Measurements from ENCODE around the gene TULP3. TPM values are rescaled to one million over a fixed set of nuclear protein-coding genes. Genes with fewer than 3 reads are reported as not detected.

The TULP3 gene, protein sequence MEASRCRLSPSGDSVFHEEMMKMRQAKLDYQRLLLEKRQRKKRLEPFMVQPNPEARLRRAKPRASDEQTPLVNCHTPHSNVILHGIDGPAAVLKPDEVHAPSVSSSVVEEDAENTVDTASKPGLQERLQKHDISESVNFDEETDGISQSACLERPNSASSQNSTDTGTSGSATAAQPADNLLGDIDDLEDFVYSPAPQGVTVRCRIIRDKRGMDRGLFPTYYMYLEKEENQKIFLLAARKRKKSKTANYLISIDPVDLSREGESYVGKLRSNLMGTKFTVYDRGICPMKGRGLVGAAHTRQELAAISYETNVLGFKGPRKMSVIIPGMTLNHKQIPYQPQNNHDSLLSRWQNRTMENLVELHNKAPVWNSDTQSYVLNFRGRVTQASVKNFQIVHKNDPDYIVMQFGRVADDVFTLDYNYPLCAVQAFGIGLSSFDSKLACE
- 1 to 10 TPM; 8.4 to 8.8 TPM for total RNA-seq

DNA sequence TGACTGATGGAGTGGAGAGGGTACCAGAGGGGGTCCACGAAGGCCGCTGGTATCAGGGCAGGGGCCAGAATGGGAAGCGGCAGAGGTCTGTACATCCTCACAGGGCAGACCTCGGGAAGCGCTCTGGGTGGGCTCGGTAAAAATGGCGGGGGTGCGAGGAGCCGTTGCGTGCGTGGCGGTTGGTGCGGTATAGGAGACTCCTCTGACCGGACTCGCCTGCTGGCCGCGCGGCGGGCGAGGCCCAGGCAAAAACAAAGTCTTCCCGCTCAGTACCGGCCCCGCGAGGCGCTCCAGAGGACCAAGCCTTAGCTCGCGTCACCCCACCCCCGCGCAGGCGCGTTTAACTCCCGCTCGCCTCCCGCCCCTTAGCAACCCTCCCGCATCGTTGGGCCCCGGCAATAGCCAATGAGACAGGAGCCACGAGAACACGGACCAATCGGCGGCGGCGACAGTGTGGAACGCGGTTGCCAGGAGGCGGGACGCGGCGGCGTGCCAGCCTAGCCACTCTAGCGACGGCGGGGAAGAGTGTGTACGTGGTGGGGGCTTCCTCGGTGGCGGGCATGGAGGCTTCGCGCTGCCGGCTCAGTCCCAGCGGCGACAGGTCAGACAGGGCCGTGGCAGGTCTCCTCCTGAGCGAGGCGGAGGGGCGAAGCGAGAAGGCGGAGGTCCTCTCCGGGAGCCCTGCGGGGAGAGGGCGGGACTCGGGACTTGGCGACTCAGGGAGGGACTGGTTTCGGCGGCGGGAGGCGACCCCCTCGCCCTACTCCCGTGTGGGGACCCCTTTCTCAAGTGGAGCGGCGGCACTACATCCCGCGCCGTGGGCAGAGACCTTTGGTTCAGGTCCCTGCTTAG is at the start of gene TULP3:
TULP3 (plus strand) TSS at position 504 of the 852 bp plus-strand sequence; CDS start at position 561, 57 bp downstream.
- Mint-ChIP-seq H3K4me1 (peaks cover 42% of the 10 kb centered on the region), H3K9me3 (no peaks in the 10 kb centered on the region), H3K27me3 (no peaks in the 10 kb centered on the region), H3K27ac (peak within 1 kb of the TSS; percentile 82), H3K4me3 (peak within 1 kb of the TSS; percentile 87), H3K36me3 (ENCODE audit: low read depth) (peaks cover 34% of the 10 kb centered on the region)
- CTCF ChIA-PET: interaction anchor here (0.8 to 1.9 kb wide), 6 partner anchors 8 to 54 kb away, joined by 3 to 17 read pairs (median 4); partner anchors contain the start of genes FOXM1 and RHNO1
- POLR2A ChIA-PET: interaction anchor here (0.9 to 5.9 kb wide), 4 partner anchors 12 to 25 kb away, joined by 3 to 99 read pairs (median 5); partner anchors contain the start of genes FOXM1 and RHNO1
- peak; percentile 98 for DNase-seq

DNA sequence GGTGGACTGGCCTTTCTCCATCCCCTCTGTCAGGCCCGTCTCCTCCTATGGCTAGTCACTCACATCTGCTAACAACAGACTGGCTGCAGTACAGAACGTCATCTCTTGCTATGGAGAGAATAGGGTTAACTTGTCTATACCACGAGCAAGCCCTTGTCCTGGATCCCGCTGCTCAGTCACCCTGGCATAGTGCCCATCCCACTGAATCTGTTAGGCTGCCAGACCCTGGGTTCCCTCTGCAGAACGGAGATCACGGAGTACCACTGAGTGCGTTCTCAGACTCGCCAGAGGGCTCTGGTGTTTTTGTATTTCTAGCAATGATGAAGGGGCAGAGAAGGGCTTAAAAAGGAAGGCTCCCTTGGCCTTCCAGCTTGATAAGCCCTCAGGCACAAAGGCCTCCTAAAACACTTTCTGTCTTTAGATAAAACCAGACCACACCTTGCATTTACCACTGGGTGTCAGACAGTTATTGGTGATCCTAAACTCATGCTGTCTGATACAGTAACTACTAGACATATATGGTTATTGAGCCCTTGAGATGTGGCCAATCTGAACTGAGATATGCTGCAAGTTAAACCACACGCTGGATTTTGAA is 49.5 kb upstream of the TULP3 start:
- ChIA-PET POLR2A (no interaction called here), CTCF (no interaction called here)
- H3K4me1 Mint-ChIP-seq: no peaks in the 10 kb centered on the region
- H3K9me3 Mint-ChIP-seq: no peaks in the 10 kb centered on the region
- no peaks in the 10 kb centered on the region for H3K36me3 Mint-ChIP-seq (ENCODE audit: low read depth)
- H3K27me3 Mint-ChIP-seq: no peaks in the 10 kb centered on the region
- DNase-seq: no peak
- H3K4me3 Mint-ChIP-seq: no peak overlapping the region
- no peak overlapping the region for H3K27ac Mint-ChIP-seq

DNA sequence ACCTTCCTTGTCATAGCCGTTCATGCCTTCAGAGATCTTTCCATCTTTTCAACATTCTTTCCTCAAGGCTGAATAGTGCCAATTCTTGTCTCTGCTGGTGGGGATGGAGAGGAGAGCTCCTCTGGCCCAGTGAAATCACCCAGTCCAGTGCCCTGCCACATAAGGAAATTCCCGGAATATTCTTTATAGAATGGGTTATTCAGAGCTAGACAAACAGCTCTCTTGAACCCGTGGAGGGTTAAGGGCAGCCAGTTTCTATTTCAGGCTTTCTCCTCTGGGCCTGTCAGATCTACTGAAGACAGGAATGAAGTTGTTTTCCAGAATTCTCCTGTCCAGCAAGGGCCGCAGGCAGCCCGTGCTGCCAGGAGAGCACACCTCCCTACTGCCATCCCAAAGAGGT is 47.7 kb upstream of the TULP3 start:
- H3K27ac Mint-ChIP-seq: no peak overlapping the region
- ChIA-PET POLR2A (interaction anchor here (0.9 kb wide), 1 partner anchor 12 kb away, joined by 3 read pairs; no protein-coding TSS in a partner anchor), CTCF (no interaction called here)
- H3K27me3 Mint-ChIP-seq: no peaks in the 10 kb centered on the region
- peaks cover 2% of the 10 kb centered on the region for H3K36me3 Mint-ChIP-seq (ENCODE audit: low read depth)
- no peaks in the 10 kb centered on the region for H3K4me1 Mint-ChIP-seq
- H3K9me3 Mint-ChIP-seq: no peaks in the 10 kb centered on the region
- H3K4me3 Mint-ChIP-seq: no peak overlapping the region
- DNase-seq: no peak

DNA sequence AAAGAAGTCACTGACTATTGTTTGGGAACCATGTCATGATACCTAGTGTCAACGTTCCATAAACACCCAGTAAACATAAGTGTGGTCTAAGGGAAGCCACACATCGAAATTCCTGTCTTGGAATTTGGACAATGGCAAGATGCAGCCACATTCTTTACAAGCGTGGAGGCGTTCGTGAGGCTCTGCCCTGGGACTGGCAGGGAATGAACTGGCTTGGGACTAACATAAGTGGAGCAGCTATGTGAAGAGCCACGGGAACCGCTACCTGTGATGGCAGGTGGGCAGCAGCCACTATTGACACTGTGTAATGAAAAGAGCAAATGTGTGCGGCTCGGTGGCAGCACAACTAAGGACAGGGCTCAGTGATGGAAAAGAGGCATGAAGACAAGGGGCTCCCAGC is 45.9 kb upstream of the TULP3 start:
- H3K27ac Mint-ChIP-seq: no peak overlapping the region
- ChIA-PET POLR2A (interaction anchor here (1.5 kb wide), 1 partner anchor 197 kb away, joined by 4 read pairs; no protein-coding TSS in a partner anchor), CTCF (interaction anchor here (1.7 kb wide), 1 partner anchor 9 kb away, joined by 7 read pairs; no protein-coding TSS in a partner anchor)
- DNase-seq: no peak
- no peak overlapping the region for H3K4me3 Mint-ChIP-seq
- no peaks in the 10 kb centered on the region for H3K27me3 Mint-ChIP-seq
- H3K4me1 Mint-ChIP-seq: no peaks in the 10 kb centered on the region
- H3K9me3 Mint-ChIP-seq: no peaks in the 10 kb centered on the region
- H3K36me3 Mint-ChIP-seq (ENCODE audit: low read depth): peaks cover 2% of the 10 kb centered on the region

DNA sequence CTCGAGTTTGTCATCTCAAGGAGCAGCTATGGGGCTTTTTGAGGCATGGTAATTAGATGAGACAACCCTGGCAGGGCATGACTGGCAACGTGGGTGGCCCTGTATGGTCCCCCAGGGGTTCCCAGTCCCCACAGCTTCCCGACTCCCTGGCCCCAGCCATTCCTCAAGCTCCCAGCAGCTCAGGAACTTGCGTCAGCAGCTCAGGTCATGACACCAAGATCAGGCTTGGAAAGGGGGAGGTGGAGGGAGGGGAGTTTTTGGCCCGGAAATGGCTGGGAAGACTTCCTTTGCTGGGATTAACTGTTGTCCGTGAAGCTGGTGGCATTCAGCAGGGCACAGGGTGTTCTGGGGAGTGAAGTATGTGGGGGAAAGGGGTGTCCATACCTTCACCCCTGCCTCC is 45.4 kb upstream of the TULP3 start:
- ChIA-PET CTCF (interaction anchor here (1.7 kb wide), 1 partner anchor 9 kb away, joined by 7 read pairs; no protein-coding TSS in a partner anchor), POLR2A (interaction anchor here (1.2 to 1.5 kb wide), 2 partner anchors 11 to 197 kb away, joined by 4 read pairs; partner anchors contain the start of gene TEX52)
- H3K27ac Mint-ChIP-seq: no peak overlapping the region
- peaks cover 2% of the 10 kb centered on the region for H3K36me3 Mint-ChIP-seq (ENCODE audit: low read depth)
- no peaks in the 10 kb centered on the region for H3K9me3 Mint-ChIP-seq
- no peaks in the 10 kb centered on the region for H3K4me1 Mint-ChIP-seq
- no peak for DNase-seq
- no peak overlapping the region for H3K4me3 Mint-ChIP-seq
- no peaks in the 10 kb centered on the region for H3K27me3 Mint-ChIP-seq

DNA sequence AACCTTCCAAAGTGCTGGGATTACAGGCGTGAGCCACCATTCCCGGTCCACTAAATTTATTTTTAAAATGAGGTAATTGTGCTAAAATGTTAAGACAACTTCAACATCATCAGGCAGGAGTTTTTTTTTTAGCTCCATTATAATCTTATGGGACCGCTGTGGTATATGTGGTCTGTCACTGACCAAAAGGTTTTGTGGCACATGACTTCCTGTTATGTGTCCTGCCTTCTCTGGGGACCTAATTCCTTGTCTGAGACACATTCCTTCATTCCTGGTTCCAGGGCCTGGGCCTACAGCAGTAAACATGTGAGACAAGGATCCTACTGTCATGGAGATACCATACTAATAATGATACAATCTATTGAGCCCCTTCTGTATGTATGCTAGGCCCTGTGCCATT is 38.8 kb upstream of the TULP3 start:
- peaks cover 2% of the 10 kb centered on the region for H3K36me3 Mint-ChIP-seq (ENCODE audit: low read depth)
- no peaks in the 10 kb centered on the region for H3K4me1 Mint-ChIP-seq
- POLR2A ChIA-PET: interaction anchor here (1.2 kb wide), 1 partner anchor 25 kb away, joined by 3 read pairs; the partner anchor contains the start of genes FOXM1 and RHNO1
- CTCF ChIA-PET: interaction anchor here (1.1 to 1.4 kb wide), 2 partner anchors 92 to 190 kb away, joined by 3 read pairs; no protein-coding TSS in a partner anchor
- no peak overlapping the region for H3K27ac Mint-ChIP-seq
- no peaks in the 10 kb centered on the region for H3K9me3 Mint-ChIP-seq
- no peaks in the 10 kb centered on the region for H3K27me3 Mint-ChIP-seq
- H3K4me3 Mint-ChIP-seq: no peak overlapping the region
- no peak for DNase-seq

DNA sequence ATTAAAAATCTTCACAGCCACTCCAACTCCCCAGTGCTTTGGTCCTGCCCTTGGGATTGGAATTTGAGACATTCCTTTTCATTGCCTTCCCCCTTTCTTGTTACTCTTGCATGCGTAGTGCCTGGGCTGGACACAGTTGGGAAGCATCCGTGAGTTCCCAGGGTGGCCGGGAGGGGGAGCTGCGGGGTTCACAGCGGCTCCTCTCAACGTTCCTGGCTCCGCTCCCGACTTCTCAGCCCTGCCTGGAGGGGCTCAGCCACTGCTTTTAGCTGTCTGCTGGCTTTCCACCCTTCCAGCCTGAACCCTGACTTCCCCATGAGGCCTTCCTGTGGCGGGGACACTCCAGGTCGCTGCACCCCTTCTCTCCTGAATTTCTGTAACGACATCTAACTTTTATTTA is 37.1 kb upstream of the TULP3 start:
- Mint-ChIP-seq H3K27me3 (no peaks in the 10 kb centered on the region), H3K4me3 (no peak overlapping the region), H3K9me3 (no peaks in the 10 kb centered on the region), H3K27ac (no peak overlapping the region), H3K4me1 (no peaks in the 10 kb centered on the region), H3K36me3 (ENCODE audit: low read depth) (peaks cover 9% of the 10 kb centered on the region)
- peak; percentile 52 for DNase-seq
- ChIA-PET POLR2A (interaction anchor here (1.7 to 1.8 kb wide), 2 partner anchors 11 to 23 kb away, joined by 6 to 9 read pairs; partner anchors contain the start of genes FOXM1 and RHNO1), CTCF (interaction anchor here (0.5 to 2.1 kb wide), 11 partner anchors 8 to 188 kb away, joined by 3 to 14 read pairs (median 4); no protein-coding TSS in a partner anchor)

DNA sequence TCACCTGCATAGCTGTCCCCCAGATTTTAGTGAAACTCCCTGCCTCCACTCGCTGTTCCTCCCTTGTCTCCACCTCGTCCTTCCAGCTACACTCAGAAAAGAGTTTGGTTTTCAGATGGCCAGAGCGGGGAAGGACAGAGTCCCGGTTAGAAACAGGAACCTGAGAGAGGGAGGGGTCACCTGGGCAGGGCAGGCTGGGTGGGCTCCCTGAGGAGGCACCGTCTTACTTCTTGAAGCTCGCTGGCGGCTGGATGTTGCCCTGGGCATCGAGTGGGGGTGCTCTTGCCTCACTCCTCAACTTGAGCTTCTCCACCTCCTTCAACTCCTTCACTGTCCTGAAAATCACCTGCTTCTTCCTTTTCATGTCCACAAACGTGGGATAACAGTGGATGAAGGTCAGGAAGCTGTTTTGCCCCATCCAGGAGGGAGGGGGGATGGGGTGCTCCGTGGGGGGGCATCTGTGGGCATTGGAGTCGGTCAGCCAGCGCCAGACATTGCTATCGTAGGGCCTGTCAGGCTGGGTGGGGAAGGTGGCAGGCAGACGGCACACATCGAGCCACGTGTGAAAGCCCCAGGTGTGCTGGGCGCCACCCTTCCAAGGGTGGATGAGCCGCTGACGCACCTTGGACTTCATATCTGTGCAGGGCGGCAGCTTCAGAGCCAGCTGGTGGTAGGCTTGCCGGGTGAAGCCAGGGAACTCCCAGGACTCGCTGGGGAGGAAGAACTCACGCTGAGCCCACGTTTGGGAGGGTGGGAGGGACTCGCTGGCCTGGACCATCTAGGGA is 35.8 kb upstream of the TULP3 start:
- Mint-ChIP-seq H3K4me3 (no peak overlapping the region), H3K4me1 (no peaks in the 10 kb centered on the region), H3K27me3 (no peaks in the 10 kb centered on the region), H3K36me3 (ENCODE audit: low read depth) (peaks cover 19% of the 10 kb centered on the region), H3K27ac (no peak overlapping the region), H3K9me3 (no peaks in the 10 kb centered on the region)
- no peak for DNase-seq
- CTCF ChIA-PET: interaction anchor here (0.6 to 2.1 kb wide), 10 partner anchors 8 to 187 kb away, joined by 3 to 14 read pairs (median 5); no protein-coding TSS in a partner anchor
- POLR2A ChIA-PET: interaction anchor here (1.2 to 1.8 kb wide), 3 partner anchors 10 to 22 kb away, joined by 3 to 9 read pairs (median 6); partner anchors contain the start of genes FOXM1 and RHNO1

DNA sequence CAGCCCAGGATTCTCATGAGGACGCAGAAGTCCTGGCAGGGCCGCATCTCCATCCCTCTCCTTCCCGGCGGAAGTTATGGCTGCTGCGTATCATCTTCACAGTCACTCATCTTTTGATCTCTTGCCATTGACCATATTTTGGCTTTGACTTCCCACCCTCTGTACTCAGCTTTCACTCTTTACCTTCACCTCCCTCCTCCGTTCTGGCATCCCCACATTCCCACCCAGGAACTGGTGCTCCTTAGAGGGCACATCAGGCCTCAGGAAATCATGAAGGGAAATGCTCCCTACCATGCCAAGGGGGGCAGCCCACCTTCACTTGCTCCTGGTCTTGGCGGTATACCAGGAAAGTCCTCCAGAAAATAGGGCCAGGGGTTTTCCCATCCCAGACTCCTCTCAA is 35.1 kb upstream of the TULP3 start:
- Mint-ChIP-seq H3K4me1 (no peaks in the 10 kb centered on the region), H3K36me3 (ENCODE audit: low read depth) (peaks cover 25% of the 10 kb centered on the region), H3K4me3 (no peak overlapping the region), H3K9me3 (no peaks in the 10 kb centered on the region), H3K27ac (no peak overlapping the region), H3K27me3 (no peaks in the 10 kb centered on the region)
- no peak for DNase-seq
- ChIA-PET POLR2A (interaction anchor here (1.3 kb wide), 1 partner anchor 9 kb away, joined by 3 read pairs; no protein-coding TSS in a partner anchor), CTCF (no interaction called here)

DNA sequence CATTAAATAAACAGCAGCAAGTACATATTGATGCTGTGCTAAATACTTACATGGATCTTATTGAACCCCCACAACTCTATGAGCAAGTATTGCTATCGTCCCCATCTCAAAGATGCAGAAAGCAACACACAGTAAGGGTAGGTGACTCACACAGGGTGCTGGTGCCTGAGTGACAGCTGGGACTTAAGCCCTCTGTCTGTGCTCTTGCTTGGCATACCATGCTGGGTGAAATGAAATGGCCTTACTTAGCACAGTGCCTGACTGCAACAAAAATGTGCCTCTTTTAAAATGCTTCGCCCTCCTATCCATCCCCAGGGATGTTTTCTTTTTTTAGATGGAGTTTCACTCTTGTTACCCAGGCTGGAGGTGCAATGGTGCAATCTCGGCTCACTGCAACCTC is 34.6 kb upstream of the TULP3 start:
- Mint-ChIP-seq H3K4me3 (no peak overlapping the region), H3K9me3 (no peaks in the 10 kb centered on the region), H3K4me1 (no peaks in the 10 kb centered on the region), H3K27me3 (no peaks in the 10 kb centered on the region), H3K27ac (no peak overlapping the region), H3K36me3 (ENCODE audit: low read depth) (peaks cover 26% of the 10 kb centered on the region)
- CTCF ChIA-PET: no interaction called here
- DNase-seq: no peak
- POLR2A ChIA-PET: interaction anchor here (0.9 to 3.0 kb wide), 5 partner anchors 9 to 165 kb away, joined by 3 to 10 read pairs (median 4); partner anchors contain the start of genes FOXM1 and RHNO1

DNA sequence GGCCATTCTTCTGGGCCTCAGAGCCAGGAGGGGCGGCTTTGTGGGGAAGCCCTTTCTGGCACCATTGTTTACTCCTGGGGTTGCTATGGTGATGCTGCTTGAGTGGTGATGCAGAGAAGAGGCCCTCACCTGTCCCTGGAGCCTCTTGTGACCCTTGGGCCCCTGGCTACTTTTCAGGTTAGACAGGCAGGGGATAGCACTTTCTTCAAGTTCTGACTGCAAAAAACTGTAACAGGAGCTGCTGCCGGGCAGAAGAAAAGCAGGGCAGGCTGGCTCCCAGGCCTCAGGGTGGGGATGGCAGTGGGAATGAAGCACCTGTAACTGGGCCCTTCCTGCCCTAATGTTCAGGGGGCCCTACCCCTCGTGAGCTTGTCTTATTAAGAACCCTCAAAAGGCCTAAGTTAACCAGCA is 33.7 kb upstream of the TULP3 start, which contains the start of gene TEX52:
TEX52 (minus strand) TSS at position 19 of the 411 bp plus-strand sequence; CDS start at position 6, 13 bp downstream.
- Mint-ChIP-seq H3K4me3 (no peak within 1 kb of the TSS), H3K27me3 (no peaks in the 10 kb centered on the region), H3K27ac (no peak within 1 kb of the TSS), H3K36me3 (ENCODE audit: low read depth) (peaks cover 34% of the 10 kb centered on the region), H3K9me3 (no peaks in the 10 kb centered on the region), H3K4me1 (no peaks in the 10 kb centered on the region)
- DNase-seq: no peak
- ChIA-PET CTCF (interaction anchor here (1.5 kb wide), 1 partner anchor 21 kb away, joined by 4 read pairs; no protein-coding TSS in a partner anchor), POLR2A (interaction anchor here (0.9 to 3.0 kb wide), 6 partner anchors 8 to 166 kb away, joined by 3 to 10 read pairs (median 4); partner anchors contain the start of genes FOXM1 and RHNO1)

Measured in activated CD4-positive, alpha-beta memory T cell treated with anti-CD3 and anti-CD28 coated beads, Interleukin-2, amount 10 ng/mL, durations not matched to agents 7 days and 5 days (primary cell).